WI38 (cell line): ENCODE results near the gene CALM1.
A peak's percentile ranks its signal among the peaks of the same experiment; 100 is the strongest.

Source experiments
- H3K4me3 ChIP-seq: 2 replicates; pipeline ENCODE4 v1.5.1; 2011; ENCODE audit warnings: low read depth, mild to moderate bottlenecking, control low read depth, low read length
- TF ChIP-seq, protein P1 (sequence below): IDR thresholded peaks from 2 replicates; pipeline ENCODE4 v1.5.1; 2012; ENCODE audit warnings: low read depth, mild to moderate bottlenecking, control low read depth, low read length

CALM1 gene

DNA sequence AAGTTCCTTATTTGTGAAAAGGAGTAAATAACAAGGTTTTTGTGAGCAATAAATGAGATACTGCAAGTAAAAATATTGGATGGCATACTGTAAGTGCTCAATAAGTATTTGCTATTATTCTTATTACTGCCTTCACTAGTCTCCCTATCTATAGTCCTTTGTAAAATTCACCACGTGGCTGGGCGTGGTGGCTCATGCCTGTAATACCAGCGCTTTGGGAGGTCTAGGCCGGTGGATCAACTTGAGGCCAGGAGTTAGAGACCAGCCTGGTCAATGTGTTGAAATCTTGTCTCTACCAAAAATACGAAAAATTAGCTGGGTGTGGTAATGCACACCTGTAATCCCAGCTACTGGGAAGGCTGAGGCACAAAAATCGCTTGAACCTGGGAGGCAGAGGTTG, 18.6 kb upstream of the CALM1 start:
- H3K4me3 ChIP-seq, result no peak overlapping the region
- TF ChIP-seq, protein P1, sequence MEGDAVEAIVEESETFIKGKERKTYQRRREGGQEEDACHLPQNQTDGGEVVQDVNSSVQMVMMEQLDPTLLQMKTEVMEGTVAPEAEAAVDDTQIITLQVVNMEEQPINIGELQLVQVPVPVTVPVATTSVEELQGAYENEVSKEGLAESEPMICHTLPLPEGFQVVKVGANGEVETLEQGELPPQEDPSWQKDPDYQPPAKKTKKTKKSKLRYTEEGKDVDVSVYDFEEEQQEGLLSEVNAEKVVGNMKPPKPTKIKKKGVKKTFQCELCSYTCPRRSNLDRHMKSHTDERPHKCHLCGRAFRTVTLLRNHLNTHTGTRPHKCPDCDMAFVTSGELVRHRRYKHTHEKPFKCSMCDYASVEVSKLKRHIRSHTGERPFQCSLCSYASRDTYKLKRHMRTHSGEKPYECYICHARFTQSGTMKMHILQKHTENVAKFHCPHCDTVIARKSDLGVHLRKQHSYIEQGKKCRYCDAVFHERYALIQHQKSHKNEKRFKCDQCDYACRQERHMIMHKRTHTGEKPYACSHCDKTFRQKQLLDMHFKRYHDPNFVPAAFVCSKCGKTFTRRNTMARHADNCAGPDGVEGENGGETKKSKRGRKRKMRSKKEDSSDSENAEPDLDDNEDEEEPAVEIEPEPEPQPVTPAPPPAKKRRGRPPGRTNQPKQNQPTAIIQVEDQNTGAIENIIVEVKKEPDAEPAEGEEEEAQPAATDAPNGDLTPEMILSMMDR, result no peak

DNA sequence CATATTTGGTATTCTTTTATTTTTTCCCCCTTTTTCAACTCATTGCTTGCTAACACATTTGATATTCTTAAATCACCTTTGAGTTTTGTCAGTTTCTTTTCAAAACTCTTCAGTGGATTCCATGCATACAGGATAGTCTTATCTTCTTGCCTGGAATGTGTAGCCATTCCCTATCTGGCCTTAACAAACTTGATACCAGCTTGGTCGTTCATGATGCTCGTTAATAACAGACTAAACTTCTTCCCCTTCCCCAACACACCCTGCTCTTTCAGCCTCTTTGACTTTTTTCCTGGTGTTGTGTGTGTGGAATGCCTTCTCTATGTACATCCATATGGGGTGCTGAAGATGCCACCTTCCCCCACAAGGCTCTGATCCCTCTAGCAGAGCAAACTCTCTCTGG, 17.7 kb upstream of the CALM1 start:
- H3K4me3 ChIP-seq, result no peak overlapping the region

DNA sequence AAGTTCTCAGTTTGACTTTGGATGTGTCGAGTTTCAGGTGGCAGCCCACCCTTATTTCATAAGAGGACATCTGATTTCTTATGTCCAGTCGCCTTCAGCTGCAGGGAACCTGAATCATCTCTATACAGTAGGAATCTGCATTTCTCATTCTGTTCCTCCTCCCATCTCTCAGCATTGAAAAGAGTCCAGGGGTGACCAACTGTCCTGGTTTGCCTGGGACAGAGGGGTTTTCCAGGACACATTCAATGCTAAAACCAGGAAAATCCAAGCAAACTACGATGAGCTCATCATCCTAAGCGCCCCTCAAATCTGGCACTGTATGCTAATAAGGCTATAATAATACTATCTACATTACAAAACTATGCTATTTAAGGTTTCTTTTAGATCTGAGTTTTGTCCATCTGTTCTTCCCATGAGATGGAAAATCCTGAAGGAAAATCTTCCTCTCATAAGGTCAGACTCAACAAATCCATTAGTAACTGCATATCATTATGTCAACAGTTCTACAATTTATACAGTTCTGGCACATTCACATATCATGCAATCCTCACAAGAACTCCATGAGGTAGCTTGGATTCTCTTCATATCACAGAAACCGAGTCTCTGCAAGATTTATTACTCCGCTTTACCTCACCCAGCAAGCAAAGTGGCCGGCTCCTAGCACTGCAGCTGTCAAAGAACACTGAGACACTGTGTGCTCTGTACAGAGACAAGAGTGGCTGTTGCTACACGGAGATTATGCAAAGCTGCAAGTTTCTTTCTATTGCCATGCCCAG, 15.6 kb upstream of the CALM1 start:
- no peak overlapping the region for H3K4me3 ChIP-seq
- TF ChIP-seq, protein P1, result no peak

More for the DNA sequence above, 17.7 kb upstream of the CALM1 start:
- TF ChIP-seq, protein P1, result no peak

DNA sequence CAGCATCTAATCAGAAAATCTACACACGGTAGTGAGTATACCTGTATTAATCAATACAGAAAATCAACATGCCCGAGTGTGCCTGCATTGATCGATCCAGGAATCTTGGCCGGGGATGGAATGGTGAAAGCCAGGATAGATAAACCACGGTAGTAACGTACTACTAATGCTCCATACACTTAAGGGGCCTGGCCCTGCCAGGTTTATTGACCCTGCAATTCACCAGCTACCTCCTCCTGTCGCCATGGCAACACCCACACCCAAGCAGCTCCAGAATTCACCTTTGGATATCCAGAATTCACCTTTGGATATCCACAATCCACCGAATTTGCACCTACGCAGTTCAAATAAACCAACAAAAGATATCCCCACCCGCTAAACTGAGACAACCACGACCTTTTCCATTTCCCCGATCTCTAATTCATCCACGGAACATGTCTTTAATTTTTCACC, 14.8 kb upstream of the CALM1 start:
- peak overlapping the region; percentile 79 for H3K4me3 ChIP-seq
- TF ChIP-seq, protein P1, result no peak

DNA sequence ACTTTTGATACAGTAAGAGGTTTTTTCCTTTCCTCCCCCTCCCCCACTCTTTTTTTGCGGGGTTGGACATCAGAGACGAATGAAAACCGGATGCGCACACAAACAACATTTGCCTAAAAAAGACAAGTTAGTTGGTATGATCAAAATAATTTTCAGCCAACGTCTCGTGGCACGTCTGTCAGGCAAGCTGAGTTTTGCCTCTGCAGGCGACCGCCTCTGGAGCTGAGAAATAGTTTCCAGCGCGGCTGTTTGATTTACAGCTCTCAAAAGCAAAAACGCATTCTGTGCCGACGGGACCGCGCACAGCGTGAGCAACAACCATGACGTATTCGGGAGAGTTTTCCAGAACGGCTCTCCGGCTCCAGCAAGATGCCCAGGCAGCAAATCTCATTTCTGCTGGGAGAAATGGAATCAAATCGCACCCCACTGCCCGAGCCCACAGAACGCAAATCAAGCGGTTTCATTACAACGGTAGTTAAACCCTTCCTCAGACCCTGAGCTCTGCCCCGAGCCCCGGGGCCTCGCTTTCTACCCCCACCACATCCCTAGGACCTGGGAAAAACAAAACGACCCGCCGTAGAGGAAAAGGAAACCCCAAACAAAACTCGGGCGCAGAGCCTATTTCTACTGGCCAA, 14.2 kb upstream of the CALM1 start:
- TF ChIP-seq, protein P1, result no peak
- peak overlapping the region; percentile 79 for H3K4me3 ChIP-seq

DNA sequence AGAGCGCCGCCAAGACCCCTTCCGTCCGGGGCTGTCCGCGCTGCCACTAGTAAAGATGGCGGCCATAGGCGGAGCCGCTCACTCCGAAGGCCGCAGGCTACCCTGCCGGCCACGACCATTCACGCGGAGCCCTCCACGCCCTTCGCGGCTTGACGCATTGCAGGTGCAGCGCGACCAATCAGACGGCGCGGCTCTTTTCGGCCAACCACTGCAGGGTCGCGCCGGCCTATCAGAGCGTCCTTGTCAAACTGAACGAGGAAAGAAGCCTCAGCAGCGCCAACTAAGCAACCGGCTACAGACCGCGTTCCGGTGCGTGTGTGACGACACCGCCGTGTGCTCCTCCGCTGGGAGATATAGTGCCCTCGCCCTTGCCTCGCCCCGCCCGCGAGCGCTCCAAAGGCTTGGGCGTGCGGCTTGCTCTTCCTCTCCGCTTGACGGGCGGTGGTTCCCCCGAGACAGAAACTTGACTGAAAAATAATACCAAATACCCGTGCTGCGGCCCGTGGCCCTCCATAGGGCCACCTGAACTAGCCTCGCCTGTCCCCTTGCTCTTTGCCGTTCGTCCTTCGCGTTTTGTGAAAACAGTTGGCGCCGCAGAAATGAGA, 13.6 kb upstream of the CALM1 start:
- TF ChIP-seq, protein P1, result no peak
- H3K4me3 ChIP-seq, result peak overlapping the region; percentile 79
